ENCODE measurements around the gene SSR1.

The SSR1 gene

DNA sequence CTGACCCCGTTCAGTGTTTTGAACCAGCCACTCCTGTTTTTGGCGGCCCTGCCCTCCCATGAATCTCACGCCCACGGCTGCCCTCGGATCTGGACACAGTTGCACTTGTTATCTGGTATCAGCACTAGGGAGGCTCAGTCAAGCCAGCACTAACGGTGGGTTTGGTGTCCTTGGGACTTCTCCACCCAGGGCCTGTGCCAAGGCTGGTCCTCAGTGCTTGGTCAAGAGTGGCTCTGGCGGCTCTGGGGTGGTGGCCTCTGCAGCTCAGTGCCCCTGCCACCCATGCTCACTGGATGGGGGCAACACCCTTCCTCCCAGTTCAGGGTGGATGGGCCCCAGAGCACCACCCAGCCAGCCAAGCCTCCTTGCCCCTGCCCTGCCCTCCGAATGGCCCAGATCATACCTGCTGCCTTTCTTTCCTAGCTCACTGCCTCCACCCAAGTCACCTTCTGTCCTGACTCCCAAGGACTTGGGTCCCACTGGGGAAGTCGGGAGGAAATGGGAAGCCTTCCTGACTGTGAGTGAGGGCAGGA lies 54.7 kb downstream of the SSR1 start:
- DNase-seq (ENCODE audit: low read depth, low spot score), result no peak

DNA sequence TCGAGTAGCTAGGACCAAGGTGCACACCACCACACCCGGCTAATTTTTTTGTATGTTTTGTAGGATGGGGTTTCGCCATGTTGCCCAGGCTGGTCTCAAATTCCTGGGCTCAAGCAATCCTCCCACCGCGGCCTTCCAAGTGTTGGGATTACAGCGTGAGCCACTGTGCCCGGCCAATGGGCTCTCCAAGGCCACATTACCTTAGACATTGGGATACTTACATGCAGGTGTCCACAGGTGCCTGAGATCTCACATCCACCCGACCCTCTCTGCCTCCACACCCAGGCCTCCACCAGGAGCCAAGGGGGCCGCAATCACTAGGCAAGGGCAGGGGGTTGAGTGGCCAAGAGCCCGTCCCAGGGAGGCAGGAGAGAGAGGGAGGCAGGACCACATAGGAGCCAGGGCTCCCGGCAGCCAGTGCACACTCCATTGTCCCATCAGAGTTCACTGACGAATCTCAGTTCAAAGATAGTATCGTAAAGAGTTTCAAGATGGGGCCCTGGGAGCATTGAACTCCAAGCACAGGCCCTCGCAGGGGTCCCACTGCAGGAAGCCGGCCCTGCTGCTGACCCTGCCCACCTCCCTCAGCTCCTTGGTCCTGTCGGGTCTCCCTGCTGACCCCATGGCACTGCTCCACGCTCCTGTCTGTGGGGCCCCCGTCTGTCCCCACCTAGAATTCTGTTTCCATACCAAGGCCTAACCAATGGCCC lies 55.3 kb downstream of the SSR1 start:
- no peak for DNase-seq (ENCODE audit: low read depth, low spot score)

GRCh38 chr6:7256785-7257184 lies 56.2 kb downstream of the SSR1 start:
- no peak for DNase-seq (ENCODE audit: low read depth, low spot score)

DNA sequence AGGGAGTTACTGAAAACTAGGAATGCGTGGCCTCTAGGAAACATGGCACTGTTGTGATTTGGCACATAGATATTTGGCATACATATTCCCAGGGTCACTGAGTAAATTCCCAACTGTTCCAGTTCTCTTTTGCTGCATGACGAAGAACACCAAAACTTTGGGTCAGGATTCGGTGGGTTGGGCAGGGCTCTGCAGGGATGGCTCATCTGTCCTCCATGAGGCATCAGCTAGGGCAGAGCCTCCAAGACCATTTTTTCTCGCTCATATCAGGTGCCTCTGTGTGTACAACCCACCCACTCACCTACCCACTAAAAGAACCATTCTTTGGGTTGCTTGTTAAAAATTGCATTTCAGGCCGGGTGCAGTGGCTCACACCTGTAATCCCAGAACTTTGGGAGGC lies 57.1 kb downstream of the SSR1 start:
- DNase-seq (ENCODE audit: low read depth, low spot score), result no peak

- no peak for DNase-seq (ENCODE audit: low read depth, low spot score)
Observed at GRCh38 chr6:7254980-7255835, 57.8 kb downstream of the SSR1 start.

DNA sequence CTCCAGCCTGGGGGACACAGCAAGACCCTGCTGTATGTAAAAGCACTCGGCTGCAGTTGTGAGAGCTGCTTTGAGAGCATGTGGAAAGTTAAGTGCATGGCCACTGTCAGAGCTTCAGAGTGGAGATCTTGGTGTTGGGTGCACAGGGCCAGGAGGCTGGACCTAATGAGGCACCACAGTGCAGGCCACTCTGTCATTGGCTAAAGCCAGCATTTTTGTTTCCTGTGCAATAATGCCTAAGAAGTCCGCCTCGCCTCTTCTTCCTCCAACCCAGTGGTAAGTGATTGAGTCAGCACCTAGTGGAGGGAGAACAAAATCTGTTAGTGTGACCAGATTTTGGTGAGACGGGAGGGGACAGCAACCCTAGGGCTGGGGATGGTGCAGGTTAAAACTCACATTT lies 60.6 kb downstream of the SSR1 start:
- DNase-seq (ENCODE audit: low read depth, low spot score), result no peak

DNA sequence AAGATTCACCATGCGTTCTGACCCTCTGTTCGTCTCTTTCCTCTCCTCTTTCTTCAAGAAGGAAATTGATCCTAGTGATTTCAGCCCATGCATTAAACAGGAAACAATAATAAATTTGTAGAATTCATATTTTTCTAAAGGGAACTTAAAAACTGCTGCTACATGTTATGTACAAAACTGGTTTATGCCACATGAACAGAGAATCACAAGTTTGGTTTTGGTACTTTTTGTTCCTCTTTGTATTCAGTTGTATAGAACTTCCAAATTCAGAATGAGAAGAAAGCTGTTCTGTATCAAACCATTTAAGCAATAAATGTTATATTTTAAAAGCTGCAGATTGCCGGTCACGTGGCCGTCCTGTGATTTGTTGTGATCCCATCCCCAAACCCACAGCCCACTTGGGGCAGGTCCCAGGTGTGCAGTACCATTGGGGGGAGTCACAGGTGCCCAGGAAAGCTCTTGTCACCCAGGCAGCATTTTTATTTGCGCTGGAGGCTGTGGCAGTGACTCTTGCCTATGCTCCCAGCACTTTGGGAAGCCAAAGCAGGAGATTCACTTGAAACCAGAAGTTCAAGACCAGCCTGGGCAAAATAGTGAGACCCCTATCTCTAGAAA lies 61.2 kb downstream of the SSR1 start:
- DNase-seq (ENCODE audit: low read depth, low spot score), result no peak

- DNase-seq (ENCODE audit: low read depth, low spot score), result no peak
Observed at GRCh38 chr6:7250812-7251211, 62.2 kb downstream of the SSR1 start.

DNA sequence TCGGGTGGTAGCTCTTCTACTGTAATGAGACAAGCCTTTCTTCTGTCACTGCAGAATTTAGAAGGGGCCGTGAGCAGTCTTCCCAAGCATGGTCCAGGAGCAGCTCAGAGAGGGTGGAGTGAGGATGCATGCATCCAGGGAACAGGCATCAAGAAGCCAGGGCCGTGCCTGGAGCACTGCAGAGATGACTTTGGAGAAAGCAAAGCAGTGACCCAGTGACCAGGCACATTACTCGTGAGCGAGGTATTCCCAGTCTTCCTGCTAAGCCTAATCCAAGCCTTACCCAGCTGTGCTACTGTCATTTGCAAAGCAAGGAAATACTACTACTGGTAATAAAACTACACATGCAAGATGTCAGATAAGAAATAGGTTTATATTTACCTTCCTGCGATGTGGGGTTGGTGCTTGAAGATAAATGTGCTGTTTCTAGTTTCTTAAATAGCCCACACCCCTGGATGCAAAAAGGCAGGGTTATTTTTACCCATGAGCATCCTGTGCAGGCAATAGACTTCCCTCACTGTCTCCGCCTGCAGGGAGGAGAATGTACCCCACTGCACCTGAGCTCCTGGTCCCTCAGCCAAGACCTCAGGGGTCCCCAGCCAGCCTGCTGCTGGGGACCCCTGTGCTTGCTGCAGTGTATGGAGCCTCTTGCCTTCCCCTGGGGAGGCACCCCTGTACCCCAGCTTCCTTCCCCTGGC lies 62.9 kb downstream of the SSR1 start:
- DNase-seq (ENCODE audit: low read depth, low spot score), result no peak

DNA sequence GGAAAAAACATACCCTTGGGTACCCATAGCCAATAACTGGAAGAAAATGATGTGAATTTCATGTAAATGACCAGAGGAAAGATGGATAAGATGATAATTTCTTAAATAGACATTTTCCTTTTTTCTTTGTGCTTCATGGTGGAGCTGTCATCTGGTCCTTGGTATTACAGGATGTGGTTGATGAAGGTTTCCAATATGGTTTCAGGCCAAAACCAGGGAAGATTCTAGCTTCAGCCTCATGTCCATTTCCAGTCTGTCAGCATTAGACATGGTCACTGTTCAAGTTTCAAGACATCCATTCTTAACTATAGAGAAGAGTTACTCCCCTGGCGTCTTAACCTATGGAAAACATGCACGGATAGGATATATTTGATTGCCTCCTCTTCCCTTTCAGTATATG lies 63.6 kb downstream of the SSR1 start:
- DNase-seq (ENCODE audit: low read depth, low spot score), result no peak

DNA sequence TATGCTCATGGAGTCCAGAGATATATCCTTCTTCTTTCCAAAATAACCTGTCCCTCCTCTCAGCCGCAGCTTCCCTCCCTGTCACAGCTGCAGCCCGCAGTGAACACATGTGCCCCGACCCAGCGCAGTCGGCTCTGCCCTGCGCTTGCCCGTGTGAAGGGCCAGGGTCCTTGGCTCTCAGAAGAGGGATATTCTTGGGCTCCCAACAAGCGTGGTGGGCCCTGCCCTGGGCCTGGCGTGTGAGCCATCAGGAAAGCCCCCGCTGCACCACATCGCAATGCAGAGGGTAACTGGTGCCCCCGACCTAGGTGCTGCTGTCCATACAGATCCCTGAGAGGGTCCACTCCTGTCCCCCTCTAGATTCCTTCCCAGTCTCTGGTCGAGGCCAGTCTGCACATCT lies 65.2 kb downstream of the SSR1 start:
- no peak for DNase-seq (ENCODE audit: low read depth, low spot score)

DNA sequence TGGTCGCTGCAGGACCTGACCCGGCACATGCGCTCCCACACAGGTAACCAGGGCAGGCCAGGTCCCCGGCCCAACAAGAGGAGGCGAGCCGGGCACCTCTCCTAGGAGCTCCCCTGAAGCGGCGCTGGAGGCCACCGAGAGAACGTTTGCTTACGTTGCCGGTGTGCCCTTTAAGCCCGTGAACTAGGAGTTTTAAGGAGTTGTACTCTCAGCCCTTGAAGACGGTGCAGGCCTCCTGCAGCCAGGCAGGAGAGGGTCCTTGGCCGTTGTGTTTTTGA lies 65.9 kb downstream of the SSR1 start:
- DNase-seq (ENCODE audit: low read depth, low spot score), result no peak

DNA sequence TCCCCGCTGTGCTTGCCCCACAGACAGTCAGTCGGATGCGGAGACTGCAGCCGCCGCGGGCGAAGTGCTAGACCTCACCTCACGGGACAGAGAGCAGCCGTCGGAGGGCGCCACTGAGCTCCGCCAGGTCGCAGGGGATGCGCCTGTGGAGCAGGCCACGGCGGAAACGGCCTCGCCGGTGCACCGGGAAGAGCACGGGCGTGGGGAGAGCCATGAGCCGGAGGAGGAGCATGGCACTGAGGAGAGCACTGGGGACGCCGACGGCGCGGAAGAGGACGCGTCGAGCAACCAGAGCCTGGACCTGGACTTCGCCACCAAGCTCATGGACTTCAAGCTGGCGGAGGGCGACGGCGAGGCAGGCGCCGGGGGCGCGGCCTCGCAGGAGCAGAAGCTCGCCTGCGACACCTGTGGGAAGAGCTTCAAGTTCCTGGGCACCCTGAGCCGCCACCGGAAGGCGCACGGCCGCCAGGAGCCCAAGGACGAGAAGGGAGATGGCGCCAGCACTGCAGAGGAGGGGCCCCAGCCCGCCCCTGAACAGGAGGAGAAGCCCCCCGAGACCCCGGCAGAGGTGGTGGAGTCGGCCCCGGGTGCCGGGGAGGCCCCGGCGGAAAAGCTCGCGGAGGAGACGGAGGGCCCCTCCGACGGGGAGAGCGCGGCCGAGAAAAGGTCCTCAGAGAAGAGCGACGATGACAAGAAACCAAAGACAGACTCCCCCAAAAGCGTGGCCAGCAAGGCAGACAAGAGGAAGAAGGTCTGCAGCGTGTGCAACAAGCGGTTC lies 66.4 kb downstream of the SSR1 start:
- no peak for DNase-seq (ENCODE audit: low read depth, low spot score)

DNA sequence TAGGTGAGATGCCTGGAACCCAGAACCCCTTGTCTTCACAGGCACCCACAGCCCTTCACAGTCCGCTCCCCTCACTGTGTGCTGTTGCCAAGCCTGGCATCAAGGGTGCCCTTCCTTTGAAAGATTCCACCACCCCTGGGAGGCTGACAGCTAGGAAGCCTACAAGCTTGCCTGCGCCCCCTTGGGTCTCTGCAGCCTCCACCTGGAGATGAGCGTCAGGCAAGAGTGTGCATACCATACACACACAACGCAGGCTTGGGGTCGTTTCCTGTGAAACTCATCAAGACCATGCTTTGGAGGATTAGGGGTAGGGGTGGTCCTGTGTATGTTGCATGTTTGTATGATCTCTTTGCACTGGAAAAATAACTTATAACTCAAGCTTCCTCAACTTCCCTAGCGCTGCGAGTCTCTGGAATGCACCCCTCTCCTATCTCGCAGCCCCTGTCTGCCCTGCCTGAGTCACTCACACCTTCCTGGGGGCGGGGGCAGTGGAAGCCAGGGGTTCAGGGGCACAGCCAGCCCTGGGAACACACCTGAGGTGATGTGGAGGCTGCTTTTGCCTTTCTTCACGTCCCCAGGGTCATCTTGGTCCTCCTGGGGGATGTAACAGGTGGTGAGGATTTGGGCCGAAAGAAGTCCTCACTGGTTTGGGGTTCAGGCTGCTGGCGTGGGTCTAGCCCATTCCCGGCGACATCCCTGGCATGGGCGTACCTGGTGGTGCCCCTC lies 67.2 kb downstream of the SSR1 start:
- no peak for DNase-seq (ENCODE audit: low read depth, low spot score)

- DNase-seq (ENCODE audit: low read depth, low spot score), result peak; percentile 15
Observed at GRCh38 chr6:7243179-7243981, 69.6 kb downstream of the SSR1 start.

- no peak for DNase-seq (ENCODE audit: low read depth, low spot score)
Observed at GRCh38 chr6:7242835-7243178, 70.2 kb downstream of the SSR1 start.

DNA sequence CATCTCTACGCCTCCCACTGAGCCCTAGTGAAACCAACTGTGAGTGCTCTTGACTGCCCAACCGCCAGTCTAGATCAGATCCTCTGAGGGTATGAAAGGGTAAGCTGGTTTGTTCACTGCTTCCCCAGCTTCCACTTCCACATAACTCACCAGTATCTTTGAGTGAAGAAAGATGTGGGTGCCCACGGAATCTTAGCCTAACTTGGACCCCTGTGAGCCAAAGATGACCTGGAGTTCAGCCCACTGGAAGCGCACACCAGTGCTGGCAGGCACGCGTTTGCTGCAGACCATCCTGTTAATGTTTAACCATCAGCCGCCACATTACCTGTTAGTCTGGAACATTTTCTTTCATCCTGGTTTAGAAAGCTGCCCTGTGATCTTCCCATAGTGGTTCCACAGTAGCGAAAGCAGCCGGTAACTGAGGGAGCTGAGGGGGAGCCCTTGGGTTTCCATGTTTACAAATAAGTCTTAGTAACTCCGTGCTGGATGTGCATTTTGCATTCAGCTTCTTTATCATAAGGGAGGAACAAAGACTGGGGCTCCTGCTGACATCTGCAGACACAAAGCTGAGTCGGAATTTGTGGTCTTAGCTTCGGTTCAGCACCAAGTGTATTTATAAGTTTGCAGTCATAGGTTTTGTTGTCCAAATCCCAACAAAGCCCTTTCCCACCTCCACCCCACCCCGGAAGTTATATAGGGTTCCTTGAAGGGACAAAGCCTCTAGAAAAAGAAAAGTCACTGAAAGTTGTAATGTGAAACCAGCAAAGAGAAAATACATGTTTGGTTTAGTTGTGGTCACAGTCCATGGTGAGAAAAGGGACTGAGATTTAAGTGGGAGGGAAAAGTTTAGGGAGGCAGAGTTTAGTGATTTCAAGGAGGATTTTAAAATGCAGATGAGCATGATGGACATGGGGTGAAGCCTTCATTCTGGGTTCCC lies 71.0 kb downstream of the SSR1 start:
- DNase-seq (ENCODE audit: low read depth, low spot score), result no peak

- DNase-seq (ENCODE audit: low read depth, low spot score), result no peak
Observed at GRCh38 chr6:7241160-7241559, 71.8 kb downstream of the SSR1 start.

DNA sequence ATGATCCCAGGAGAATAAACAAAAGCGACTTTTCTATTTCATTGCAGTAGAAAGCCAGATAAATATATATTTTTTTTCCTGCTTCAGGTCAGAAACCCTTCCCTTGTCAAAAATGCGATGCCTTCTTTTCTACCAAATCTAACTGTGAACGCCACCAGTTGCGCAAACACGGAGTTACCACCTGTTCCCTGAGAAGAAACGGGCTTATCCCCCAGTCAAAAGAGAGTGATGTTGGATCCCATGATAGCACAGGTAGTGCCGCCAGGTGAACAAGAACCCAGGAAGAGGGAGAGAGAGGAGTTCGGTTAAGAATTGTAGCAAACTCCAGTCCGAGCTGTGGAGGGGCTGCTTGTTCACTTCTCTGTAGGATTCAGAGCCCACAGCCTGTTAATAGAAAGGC lies 72.6 kb downstream of the SSR1 start:
- DNase-seq (ENCODE audit: low read depth, low spot score), result no peak

Data from activated naive CD8-positive, alpha-beta T cell treated with anti-CD3 and anti-CD28 coated beads, Interleukin-2, amount 50 U/mL, for 16 hours (primary cell).